Measurements from ENCODE around the gene REC8. TPM values are rescaled to one million over a fixed set of nuclear protein-coding genes. Genes with fewer than 3 reads are reported as not detected.

The REC8 gene
- total and polyA plus RNA-seq, 2 of the 13 experiments (the other 11 are each of a cell fraction or from before 2014, with no cell fraction given), result 3.4 to 14.7 TPM

DNA sequence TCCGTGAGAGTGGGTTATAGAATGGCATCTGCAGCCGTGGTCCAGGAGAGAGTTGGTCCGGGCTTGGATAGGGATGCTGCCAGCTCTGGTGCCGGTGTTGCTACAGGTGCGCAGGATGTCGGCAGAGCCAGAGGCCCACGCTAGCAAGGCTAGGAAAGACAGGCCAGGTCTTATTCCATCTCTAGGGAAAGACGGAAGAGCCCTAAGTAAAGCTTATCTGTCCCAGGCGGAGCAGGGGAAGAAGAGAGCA is 36.4 kb upstream of the REC8 start (continued):
- TF ChIP-seq, protein P1, sequence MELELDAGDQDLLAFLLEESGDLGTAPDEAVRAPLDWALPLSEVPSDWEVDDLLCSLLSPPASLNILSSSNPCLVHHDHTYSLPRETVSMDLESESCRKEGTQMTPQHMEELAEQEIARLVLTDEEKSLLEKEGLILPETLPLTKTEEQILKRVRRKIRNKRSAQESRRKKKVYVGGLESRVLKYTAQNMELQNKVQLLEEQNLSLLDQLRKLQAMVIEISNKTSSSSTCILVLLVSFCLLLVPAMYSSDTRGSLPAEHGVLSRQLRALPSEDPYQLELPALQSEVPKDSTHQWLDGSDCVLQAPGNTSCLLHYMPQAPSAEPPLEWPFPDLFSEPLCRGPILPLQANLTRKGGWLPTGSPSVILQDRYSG (CRISPR knock-in tag; IDR thresholded peaks at IDR 0.05), result no peak
- TF ChIP-seq CCDC6 (CRISPR knock-in tag; IDR thresholded peaks at IDR 0.05) (no peak), PITX1 (CRISPR knock-in tag; IDR thresholded peaks at IDR 0.05) (peak; percentile 80), ARNT2 (CRISPR knock-in tag; IDR thresholded peaks at IDR 0.05; ENCODE audit: low read depth) (no peak), RFX3 (CRISPR knock-in tag; IDR thresholded peaks at IDR 0.05) (no peak), ZNF83 (CRISPR knock-in tag; IDR thresholded peaks at IDR 0.05; ENCODE audit: borderline replicate concordance) (peak; percentile 57; the same call in 1 of the 2 replicates), KDM2A (CRISPR knock-in tag; IDR thresholded peaks at IDR 0.05; ENCODE audit: borderline replicate concordance, low read depth) (no peak), IKZF4 (CRISPR knock-in tag; IDR thresholded peaks at IDR 0.05; ENCODE audit: borderline replicate concordance, low read depth, not compliant biosample characterization) (no peak), PRPF4 (IDR thresholded peaks at IDR 0.05; ENCODE audit: low read depth, low read length, poor library complexity, severe bottlenecking) (no peak), AHR (CRISPR knock-in tag; IDR thresholded peaks at IDR 0.05) (no peak), GFI1 (CRISPR knock-in tag; IDR thresholded peaks at IDR 0.05; ENCODE audit: borderline replicate concordance) (no peak), ZSCAN30 (CRISPR knock-in tag; IDR thresholded peaks at IDR 0.05) (no peak), MTA3 (CRISPR knock-in tag; IDR thresholded peaks at IDR 0.05) (no peak), CBX5 (CRISPR knock-in tag; IDR thresholded peaks at IDR 0.05; ENCODE audit: borderline replicate concordance) (no peak), ZNF607 (CRISPR knock-in tag; IDR thresholded peaks at IDR 0.05; ENCODE audit: borderline replicate concordance) (no peak), SMC3 (IDR thresholded peaks at IDR 0.05; ENCODE audit: low read length) (no peak), KAT8 (CRISPR knock-in tag; IDR thresholded peaks at IDR 0.05) (no peak), SNAI1 (CRISPR knock-in tag; IDR thresholded peaks at IDR 0.05; ENCODE audit: borderline replicate concordance) (0 out of 2 replicates have a peak, but pooled peaks have one; percentile 50), PAX8 (CRISPR knock-in tag; IDR thresholded peaks at IDR 0.05; ENCODE audit: borderline replicate concordance) (no peak), ZBTB1 (CRISPR knock-in tag; IDR thresholded peaks at IDR 0.05; ENCODE audit: borderline replicate concordance) (no peak), SUZ12 (IDR thresholded peaks at IDR 0.05; ENCODE audit: low read depth, low read length) (no peak), ZNF260 (CRISPR knock-in tag; IDR thresholded peaks at IDR 0.05; ENCODE audit: borderline replicate concordance, low read depth) (no peak), ZSCAN9 (CRISPR knock-in tag; IDR thresholded peaks at IDR 0.05; ENCODE audit: borderline replicate concordance) (no peak)
- TF ChIP-seq, protein P2, sequence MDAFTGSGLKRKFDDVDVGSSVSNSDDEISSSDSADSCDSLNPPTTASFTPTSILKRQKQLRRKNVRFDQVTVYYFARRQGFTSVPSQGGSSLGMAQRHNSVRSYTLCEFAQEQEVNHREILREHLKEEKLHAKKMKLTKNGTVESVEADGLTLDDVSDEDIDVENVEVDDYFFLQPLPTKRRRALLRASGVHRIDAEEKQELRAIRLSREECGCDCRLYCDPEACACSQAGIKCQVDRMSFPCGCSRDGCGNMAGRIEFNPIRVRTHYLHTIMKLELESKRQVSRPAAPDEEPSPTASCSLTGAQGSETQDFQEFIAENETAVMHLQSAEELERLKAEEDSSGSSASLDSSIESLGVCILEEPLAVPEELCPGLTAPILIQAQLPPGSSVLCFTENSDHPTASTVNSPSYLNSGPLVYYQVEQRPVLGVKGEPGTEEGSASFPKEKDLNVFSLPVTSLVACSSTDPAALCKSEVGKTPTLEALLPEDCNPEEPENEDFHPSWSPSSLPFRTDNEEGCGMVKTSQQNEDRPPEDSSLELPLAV (CRISPR knock-in tag; conservative IDR thresholded peaks at IDR 0.05; ENCODE audit: low read depth), result no peak
- TF ChIP-seq, protein P3, sequence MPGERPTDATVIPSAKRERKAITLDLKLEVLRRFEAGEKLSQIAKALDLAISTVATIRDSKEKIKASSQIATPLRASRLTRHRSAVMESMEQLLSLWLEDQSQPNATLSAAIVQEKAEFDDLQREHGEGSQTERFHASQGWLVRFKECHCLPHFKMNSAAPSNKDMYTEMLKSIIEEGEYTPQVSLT (CRISPR knock-in tag; IDR thresholded peaks at IDR 0.05; ENCODE audit: borderline replicate concordance, low read depth), result no peak
- TF ChIP-seq, protein P4, sequence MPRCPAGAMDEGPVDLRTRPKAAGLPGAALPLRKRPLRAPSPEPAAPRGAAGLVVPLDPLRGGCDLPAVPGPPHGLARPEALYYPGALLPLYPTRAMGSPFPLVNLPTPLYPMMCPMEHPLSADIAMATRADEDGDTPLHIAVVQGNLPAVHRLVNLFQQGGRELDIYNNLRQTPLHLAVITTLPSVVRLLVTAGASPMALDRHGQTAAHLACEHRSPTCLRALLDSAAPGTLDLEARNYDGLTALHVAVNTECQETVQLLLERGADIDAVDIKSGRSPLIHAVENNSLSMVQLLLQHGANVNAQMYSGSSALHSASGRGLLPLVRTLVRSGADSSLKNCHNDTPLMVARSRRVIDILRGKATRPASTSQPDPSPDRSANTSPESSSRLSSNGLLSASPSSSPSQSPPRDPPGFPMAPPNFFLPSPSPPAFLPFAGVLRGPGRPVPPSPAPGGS (CRISPR knock-in tag; IDR thresholded peaks at IDR 0.05), result no peak; the same call in 1 of the 2 replicates
- TF ChIP-seq, protein P5, sequence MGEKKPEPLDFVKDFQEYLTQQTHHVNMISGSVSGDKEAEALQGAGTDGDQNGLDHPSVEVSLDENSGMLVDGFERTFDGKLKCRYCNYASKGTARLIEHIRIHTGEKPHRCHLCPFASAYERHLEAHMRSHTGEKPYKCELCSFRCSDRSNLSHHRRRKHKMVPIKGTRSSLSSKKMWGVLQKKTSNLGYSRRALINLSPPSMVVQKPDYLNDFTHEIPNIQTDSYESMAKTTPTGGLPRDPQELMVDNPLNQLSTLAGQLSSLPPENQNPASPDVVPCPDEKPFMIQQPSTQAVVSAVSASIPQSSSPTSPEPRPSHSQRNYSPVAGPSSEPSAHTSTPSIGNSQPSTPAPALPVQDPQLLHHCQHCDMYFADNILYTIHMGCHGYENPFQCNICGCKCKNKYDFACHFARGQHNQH (CRISPR knock-in tag; IDR thresholded peaks at IDR 0.05), result no peak

Measured in HepG2 (cell line).